GM18867 (cell line): ENCODE measurements around the gene RELN.

Source experiments
- ATAC-seq: cut with Tn5 transposase; IDR thresholded peaks from one replicate; pipeline ENCODE4 v1.9.1; 2021; ENCODE audit warnings: mild to moderate bottlenecking, moderate library complexity; ENCODE audit not compliant: unreplicated experiment

The RELN gene

GRCh38 chr7:103735377-103735776, 254.1 kb downstream of the RELN start:
- ATAC-seq = no peak

- ATAC-seq = no peak
Observed at GRCh38 chr7:103731169-103731568, 258.3 kb downstream of the RELN start.

- no peak for ATAC-seq
Observed at GRCh38 chr7:103729026-103729425, 260.4 kb downstream of the RELN start.

GRCh38 chr7:103727982-103728610, 261.4 kb downstream of the RELN start:
- ATAC-seq = no peak

GRCh38 chr7:103719070-103719469, 270.4 kb downstream of the RELN start:
- ATAC-seq = no peak

- ATAC-seq = no peak
Observed at GRCh38 chr7:103718482-103719061, 270.9 kb downstream of the RELN start.

- no peak for ATAC-seq
Observed at GRCh38 chr7:103717574-103717973, 271.9 kb downstream of the RELN start.

- no peak for ATAC-seq
Observed at GRCh38 chr7:103715376-103716120, 273.9 kb downstream of the RELN start.

GRCh38 chr7:103714376-103714927, 275.0 kb downstream of the RELN start:
- no peak for ATAC-seq

- no peak for ATAC-seq
Observed at GRCh38 chr7:103712991-103713778, 276.3 kb downstream of the RELN start.

GRCh38 chr7:103711413-103711812, 278.0 kb downstream of the RELN start:
- ATAC-seq = no peak

GRCh38 chr7:103710247-103710646, 279.2 kb downstream of the RELN start:
- ATAC-seq = no peak

GRCh38 chr7:103706805-103707204, 282.7 kb downstream of the RELN start:
- ATAC-seq = no peak

- no peak for ATAC-seq
Observed at GRCh38 chr7:103705542-103705941, 283.9 kb downstream of the RELN start.

- no peak for ATAC-seq
Observed at GRCh38 chr7:103704701-103705100, 284.8 kb downstream of the RELN start.

- no peak for ATAC-seq
Observed at GRCh38 chr7:103702982-103703381, 286.5 kb downstream of the RELN start.

GRCh38 chr7:103702454-103702853, 287.0 kb downstream of the RELN start:
- no peak for ATAC-seq

- ATAC-seq = no peak
Observed at GRCh38 chr7:103699032-103699431, 290.4 kb downstream of the RELN start.

- ATAC-seq = no peak
Observed at GRCh38 chr7:103698064-103698463, 291.4 kb downstream of the RELN start.

GRCh38 chr7:103695521-103695920, 293.9 kb downstream of the RELN start:
- ATAC-seq = no peak

GRCh38 chr7:103694304-103694703, 295.2 kb downstream of the RELN start:
- no peak for ATAC-seq
